WTC11 (cell line): ENCODE data around the gene KLHL29. TPM values are rescaled to one million over a fixed set of nuclear protein-coding genes. Genes with fewer than 3 reads are reported as not detected.

ENCODE experiments used
- ATAC-seq: fragments of 200-7000 bp; cut with Tn5 transposase; 2 replicates; pipeline ENCODE4 v1.10.0; 2021; ENCODE audit warnings: mild to moderate bottlenecking, moderate library complexity
- CTCF ChIA-PET: fragments of 300-600 bp; sonication (Branson Sonifier 250); formaldehyde crosslinking; loops from one replicate; lab custom pipeline; 2021; ENCODE audit warnings: antibody characterized with exemption; lab: Charles Lee
- POLR2A ChIA-PET: fragments of 350-600 bp; sonication (Branson Sonifier 250); formaldehyde crosslinking; loops from one replicate; lab custom pipeline; 2021; ENCODE audit warnings: antibody characterized with exemption; lab: Charles Lee
- DNase-seq: peaks from one replicate; pipeline ENCODE4 v3.0.0; 2021; ENCODE audit warnings: low spot score
- H3K27ac Mint-ChIP-seq: 2 replicates; pipeline ENCODE4 v1.8.0; 2021; ENCODE audit warnings: mixed read lengths
- H3K27me3 Mint-ChIP-seq: 2 replicates; pipeline ENCODE4 v1.8.0; 2021; ENCODE audit warnings: low read depth, mild to moderate bottlenecking, moderate library complexity, mixed read lengths
- H3K36me3 Mint-ChIP-seq: 2 replicates; pipeline ENCODE4 v1.8.0; 2021; ENCODE audit warnings: mixed read lengths
- H3K4me1 Mint-ChIP-seq: 2 replicates; pipeline ENCODE4 v1.8.0; 2022; ENCODE audit warnings: mixed read lengths
- H3K4me3 Mint-ChIP-seq: 2 replicates; pipeline ENCODE4 v1.8.0; 2021; ENCODE audit warnings: mild to moderate bottlenecking, moderate library complexity, mixed read lengths
- H3K9me3 Mint-ChIP-seq: 2 replicates; pipeline ENCODE4 v1.8.0; 2021; ENCODE audit warnings: mixed read lengths
- FOXJ3 ChIP-seq: sonication (generic); formaldehyde crosslinking; IDR thresholded peaks from 2 replicates; pipeline ENCODE4 v1.9.0; 2021; ENCODE audit warnings: missing genetic modification reagents, mild to moderate bottlenecking, borderline replicate concordance
- FOXK1 ChIP-seq: sonication (generic); formaldehyde crosslinking; IDR thresholded peaks from 2 replicates; pipeline ENCODE4 v1.8.0; 2022; ENCODE audit warnings: mild to moderate bottlenecking, moderate library complexity, missing genetic modification reagents
- GABPB1 ChIP-seq: sonication (generic); formaldehyde crosslinking; IDR thresholded peaks from 2 replicates; pipeline ENCODE4 v1.8.1; 2023; ENCODE audit warnings: mild to moderate bottlenecking, missing genetic modification reagents
- GRHL2 ChIP-seq: fragments of 250-450 bp; sonication (Bioruptor Pico); IDR thresholded peaks from 2 replicates; pipeline ENCODE4 v1.8.0; 2022; ENCODE audit warnings: mild to moderate bottlenecking, moderate library complexity; ENCODE audit not compliant: insufficient replicate concordance, severe bottlenecking
- MXD4 ChIP-seq: fragments of 250-450 bp; sonication (Bioruptor Pico); IDR thresholded peaks from 2 replicates; pipeline ENCODE4 v1.8.0; 2021; ENCODE audit warnings: mild to moderate bottlenecking, moderate library complexity, borderline replicate concordance
- NFE2L1 ChIP-seq: sonication (generic); formaldehyde crosslinking; IDR thresholded peaks from 2 replicates; pipeline ENCODE4 v1.8.1; 2023; ENCODE audit warnings: missing genetic modification reagents
- NR2C2 ChIP-seq: sonication (generic); formaldehyde crosslinking; IDR thresholded peaks from 2 replicates; pipeline ENCODE4 v1.8.0; 2022; ENCODE audit warnings: mild to moderate bottlenecking, missing genetic modification reagents
- OVOL2 ChIP-seq: fragments of 250-450 bp; sonication (Bioruptor Pico); IDR thresholded peaks from 2 replicates; pipeline ENCODE4 v1.9.0; 2021; ENCODE audit warnings: mild to moderate bottlenecking, borderline replicate concordance
- RELA ChIP-seq: sonication (generic); formaldehyde crosslinking; IDR thresholded peaks from 2 replicates; pipeline ENCODE4 v1.8.1; 2022; ENCODE audit warnings: missing genetic modification reagents, mild to moderate bottlenecking, borderline replicate concordance
- TCF7 ChIP-seq: sonication (generic); formaldehyde crosslinking; IDR thresholded peaks from 2 replicates; pipeline ENCODE4 v1.8.0; 2022; ENCODE audit warnings: mild to moderate bottlenecking, low read depth, missing genetic modification reagents, moderate library complexity
- TEAD1 ChIP-seq: sonication (generic); formaldehyde crosslinking; IDR thresholded peaks from 2 replicates; pipeline ENCODE4 v1.8.0; 2022; ENCODE audit warnings: mild to moderate bottlenecking, missing genetic modification reagents
- ZNF416 ChIP-seq: fragments of 250-450 bp; sonication (Bioruptor Pico); IDR thresholded peaks from 2 replicates; pipeline ENCODE4 v1.9.0; 2021; ENCODE audit warnings: mild to moderate bottlenecking, inconsistent platforms
- ZNF423 ChIP-seq: fragments of 250-450 bp; sonication (Bioruptor Pico); IDR thresholded peaks from 2 replicates; pipeline ENCODE4 v2.1.2; 2022; ENCODE audit warnings: mild to moderate bottlenecking, moderate library complexity
- ZNF671 ChIP-seq: fragments of 250-450 bp; sonication (Bioruptor Pico); IDR thresholded peaks from 2 replicates; pipeline ENCODE4 v1.8.0; 2021; ENCODE audit warnings: mild to moderate bottlenecking
- total RNA-seq: library from RNA; stranded (reverse); gene quantifications from 3 replicates; pipeline ENCODE4 v1.2.3, GENCODE V29; 2021
- TF ChIP-seq, protein P1 (sequence below): sonication (generic); formaldehyde crosslinking; IDR thresholded peaks from 2 replicates; pipeline ENCODE4 v1.8.0; 2022; ENCODE audit warnings: mild to moderate bottlenecking, missing genetic modification reagents
- TF ChIP-seq, protein P2 (sequence below): sonication (generic); formaldehyde crosslinking; conservative IDR thresholded peaks from 2 replicates; pipeline ENCODE4 v1.8.1; 2022; ENCODE audit warnings: mild to moderate bottlenecking, missing genetic modification reagents
- TF ChIP-seq, protein P3 (sequence below): sonication (generic); formaldehyde crosslinking; IDR thresholded peaks from 2 replicates; pipeline ENCODE4 v1.8.0; 2022; ENCODE audit warnings: mild to moderate bottlenecking, missing genetic modification reagents
- TF ChIP-seq, protein P4 (sequence below): sonication (generic); formaldehyde crosslinking; IDR thresholded peaks from 2 replicates; pipeline ENCODE4 v1.8.0; 2023; ENCODE audit warnings: mild to moderate bottlenecking, missing genetic modification reagents
- TF ChIP-seq, protein P5 (sequence below): sonication (generic); formaldehyde crosslinking; IDR thresholded peaks from 2 replicates; pipeline ENCODE4 v1.8.1; 2023; ENCODE audit warnings: mild to moderate bottlenecking, missing genetic modification reagents, borderline replicate concordance
- TF ChIP-seq, protein P6 (sequence below): sonication (generic); formaldehyde crosslinking; IDR thresholded peaks from 2 replicates; pipeline ENCODE4 v1.8.1; 2023; ENCODE audit warnings: mild to moderate bottlenecking, missing genetic modification reagents, moderate library complexity
- TF ChIP-seq, protein P7 (sequence below): sonication (generic); formaldehyde crosslinking; IDR thresholded peaks from 2 replicates; pipeline ENCODE4 v1.8.1; 2022; ENCODE audit warnings: mild to moderate bottlenecking, moderate library complexity, missing genetic modification reagents
- TF ChIP-seq, protein P8 (sequence below): sonication (generic); formaldehyde crosslinking; IDR thresholded peaks from 2 replicates; pipeline ENCODE4 v1.8.0; 2022; ENCODE audit warnings: mild to moderate bottlenecking, missing genetic modification reagents
- TF ChIP-seq, protein P9 (sequence below): sonication (generic); formaldehyde crosslinking; IDR thresholded peaks from 2 replicates; pipeline ENCODE4 v1.8.0; 2022; ENCODE audit warnings: mild to moderate bottlenecking, missing genetic modification reagents

The KLHL29 gene
- total RNA-seq, 1 experiment from 2014 or later, result 7.1 TPM

DNA sequence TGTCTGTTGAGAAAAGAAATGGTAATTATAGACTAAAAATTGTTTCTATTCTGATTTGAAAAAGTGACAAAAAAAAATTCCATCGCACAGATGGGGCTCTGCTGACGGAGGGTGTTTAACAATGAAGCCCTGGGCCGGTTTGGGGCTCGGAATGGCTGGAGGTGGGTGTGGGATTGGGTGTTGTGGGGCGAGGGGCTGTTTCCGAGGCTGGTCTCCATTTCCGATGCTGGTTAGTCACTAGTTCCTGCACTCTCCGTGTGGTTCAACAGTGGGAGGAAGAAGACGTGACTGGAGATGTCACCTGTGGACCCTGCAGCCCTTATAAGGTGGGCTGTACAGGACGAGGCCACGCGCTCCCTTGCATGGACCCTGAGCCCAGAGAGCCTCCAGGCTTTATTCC is 143.2 kb downstream of the KLHL29 start:
- ATAC-seq (no peak), DNase-seq (no peak)
- POLR2A ChIA-PET, result no interaction called here
- no peaks in the 10 kb centered on the region for H3K9me3 Mint-ChIP-seq
- no peak overlapping the region for H3K27ac Mint-ChIP-seq
- H3K4me3 Mint-ChIP-seq, result no peak overlapping the region
- CTCF ChIA-PET, result no interaction called here
- no peaks in the 10 kb centered on the region for H3K36me3 Mint-ChIP-seq
- H3K4me1 Mint-ChIP-seq, result peaks cover 25% of the 10 kb centered on the region
- no peaks in the 10 kb centered on the region for H3K27me3 Mint-ChIP-seq
- TF ChIP-seq, protein P1, sequence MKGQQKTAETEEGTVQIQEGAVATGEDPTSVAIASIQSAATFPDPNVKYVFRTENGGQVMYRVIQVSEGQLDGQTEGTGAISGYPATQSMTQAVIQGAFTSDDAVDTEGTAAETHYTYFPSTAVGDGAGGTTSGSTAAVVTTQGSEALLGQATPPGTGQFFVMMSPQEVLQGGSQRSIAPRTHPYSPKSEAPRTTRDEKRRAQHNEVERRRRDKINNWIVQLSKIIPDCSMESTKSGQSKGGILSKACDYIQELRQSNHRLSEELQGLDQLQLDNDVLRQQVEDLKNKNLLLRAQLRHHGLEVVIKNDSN (CRISPR knock-in tag), result no peak
- TF ChIP-seq TEAD1 (CRISPR knock-in tag) (no peak), FOXK1 (no peak), ZNF671 (CRISPR knock-in tag) (no peak), GABPB1 (no peak), TCF7 (CRISPR knock-in tag) (no peak), FOXJ3 (CRISPR knock-in tag) (no peak), GRHL2 (CRISPR knock-in tag) (no peak), MXD4 (CRISPR knock-in tag) (no peak), ZNF416 (no peak)
- TF ChIP-seq, protein P2, sequence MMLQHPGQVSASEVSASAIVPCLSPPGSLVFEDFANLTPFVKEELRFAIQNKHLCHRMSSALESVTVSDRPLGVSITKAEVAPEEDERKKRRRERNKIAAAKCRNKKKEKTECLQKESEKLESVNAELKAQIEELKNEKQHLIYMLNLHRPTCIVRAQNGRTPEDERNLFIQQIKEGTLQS (CRISPR knock-in tag), result no peak
- TF ChIP-seq, protein P3, sequence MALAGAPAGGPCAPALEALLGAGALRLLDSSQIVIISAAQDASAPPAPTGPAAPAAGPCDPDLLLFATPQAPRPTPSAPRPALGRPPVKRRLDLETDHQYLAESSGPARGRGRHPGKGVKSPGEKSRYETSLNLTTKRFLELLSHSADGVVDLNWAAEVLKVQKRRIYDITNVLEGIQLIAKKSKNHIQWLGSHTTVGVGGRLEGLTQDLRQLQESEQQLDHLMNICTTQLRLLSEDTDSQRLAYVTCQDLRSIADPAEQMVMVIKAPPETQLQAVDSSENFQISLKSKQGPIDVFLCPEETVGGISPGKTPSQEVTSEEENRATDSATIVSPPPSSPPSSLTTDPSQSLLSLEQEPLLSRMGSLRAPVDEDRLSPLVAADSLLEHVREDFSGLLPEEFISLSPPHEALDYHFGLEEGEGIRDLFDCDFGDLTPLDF (CRISPR knock-in tag), result no peak
- TF ChIP-seq, all 79 proteins: peak for 0

DNA sequence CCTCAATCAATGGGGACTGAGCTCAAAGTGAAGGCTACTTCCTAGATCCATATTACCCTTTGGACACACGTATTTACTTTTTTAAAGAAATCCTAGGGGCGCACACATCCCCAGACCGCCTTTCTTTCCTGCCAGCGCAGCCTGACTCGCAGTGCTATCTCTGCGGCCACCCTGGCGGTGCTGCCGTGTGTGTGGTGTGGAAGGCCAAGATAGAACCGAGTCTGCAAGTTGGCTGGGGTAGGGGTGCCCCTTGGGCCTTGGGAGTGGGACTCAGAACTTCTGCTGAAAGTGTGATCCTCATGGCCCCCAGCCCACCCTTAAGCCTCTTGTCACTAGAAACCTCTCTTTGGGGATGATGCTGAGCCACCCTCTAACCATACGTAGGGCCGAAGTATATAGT is 143.7 kb downstream of the KLHL29 start:
- DNase-seq (no peak), ATAC-seq (no peak)
- CTCF ChIA-PET, result no interaction called here
- Mint-ChIP-seq H3K4me1 (peaks cover 26% of the 10 kb centered on the region), H3K27ac (no peak overlapping the region), H3K4me3 (no peak overlapping the region), H3K36me3 (no peaks in the 10 kb centered on the region), H3K9me3 (no peaks in the 10 kb centered on the region), H3K27me3 (no peaks in the 10 kb centered on the region)
- POLR2A ChIA-PET, result interaction anchor here (0.6 kb wide), 1 partner anchor 30 kb away, joined by 5 read pairs; no protein-coding TSS in a partner anchor
- TF ChIP-seq, protein P4, sequence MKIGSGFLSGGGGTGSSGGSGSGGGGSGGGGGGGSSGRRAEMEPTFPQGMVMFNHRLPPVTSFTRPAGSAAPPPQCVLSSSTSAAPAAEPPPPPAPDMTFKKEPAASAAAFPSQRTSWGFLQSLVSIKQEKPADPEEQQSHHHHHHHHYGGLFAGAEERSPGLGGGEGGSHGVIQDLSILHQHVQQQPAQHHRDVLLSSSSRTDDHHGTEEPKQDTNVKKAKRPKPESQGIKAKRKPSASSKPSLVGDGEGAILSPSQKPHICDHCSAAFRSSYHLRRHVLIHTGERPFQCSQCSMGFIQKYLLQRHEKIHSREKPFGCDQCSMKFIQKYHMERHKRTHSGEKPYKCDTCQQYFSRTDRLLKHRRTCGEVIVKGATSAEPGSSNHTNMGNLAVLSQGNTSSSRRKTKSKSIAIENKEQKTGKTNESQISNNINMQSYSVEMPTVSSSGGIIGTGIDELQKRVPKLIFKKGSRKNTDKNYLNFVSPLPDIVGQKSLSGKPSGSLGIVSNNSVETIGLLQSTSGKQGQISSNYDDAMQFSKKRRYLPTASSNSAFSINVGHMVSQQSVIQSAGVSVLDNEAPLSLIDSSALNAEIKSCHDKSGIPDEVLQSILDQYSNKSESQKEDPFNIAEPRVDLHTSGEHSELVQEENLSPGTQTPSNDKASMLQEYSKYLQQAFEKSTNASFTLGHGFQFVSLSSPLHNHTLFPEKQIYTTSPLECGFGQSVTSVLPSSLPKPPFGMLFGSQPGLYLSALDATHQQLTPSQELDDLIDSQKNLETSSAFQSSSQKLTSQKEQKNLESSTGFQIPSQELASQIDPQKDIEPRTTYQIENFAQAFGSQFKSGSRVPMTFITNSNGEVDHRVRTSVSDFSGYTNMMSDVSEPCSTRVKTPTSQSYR (CRISPR knock-in tag), result no peak
- TF ChIP-seq, protein P5, sequence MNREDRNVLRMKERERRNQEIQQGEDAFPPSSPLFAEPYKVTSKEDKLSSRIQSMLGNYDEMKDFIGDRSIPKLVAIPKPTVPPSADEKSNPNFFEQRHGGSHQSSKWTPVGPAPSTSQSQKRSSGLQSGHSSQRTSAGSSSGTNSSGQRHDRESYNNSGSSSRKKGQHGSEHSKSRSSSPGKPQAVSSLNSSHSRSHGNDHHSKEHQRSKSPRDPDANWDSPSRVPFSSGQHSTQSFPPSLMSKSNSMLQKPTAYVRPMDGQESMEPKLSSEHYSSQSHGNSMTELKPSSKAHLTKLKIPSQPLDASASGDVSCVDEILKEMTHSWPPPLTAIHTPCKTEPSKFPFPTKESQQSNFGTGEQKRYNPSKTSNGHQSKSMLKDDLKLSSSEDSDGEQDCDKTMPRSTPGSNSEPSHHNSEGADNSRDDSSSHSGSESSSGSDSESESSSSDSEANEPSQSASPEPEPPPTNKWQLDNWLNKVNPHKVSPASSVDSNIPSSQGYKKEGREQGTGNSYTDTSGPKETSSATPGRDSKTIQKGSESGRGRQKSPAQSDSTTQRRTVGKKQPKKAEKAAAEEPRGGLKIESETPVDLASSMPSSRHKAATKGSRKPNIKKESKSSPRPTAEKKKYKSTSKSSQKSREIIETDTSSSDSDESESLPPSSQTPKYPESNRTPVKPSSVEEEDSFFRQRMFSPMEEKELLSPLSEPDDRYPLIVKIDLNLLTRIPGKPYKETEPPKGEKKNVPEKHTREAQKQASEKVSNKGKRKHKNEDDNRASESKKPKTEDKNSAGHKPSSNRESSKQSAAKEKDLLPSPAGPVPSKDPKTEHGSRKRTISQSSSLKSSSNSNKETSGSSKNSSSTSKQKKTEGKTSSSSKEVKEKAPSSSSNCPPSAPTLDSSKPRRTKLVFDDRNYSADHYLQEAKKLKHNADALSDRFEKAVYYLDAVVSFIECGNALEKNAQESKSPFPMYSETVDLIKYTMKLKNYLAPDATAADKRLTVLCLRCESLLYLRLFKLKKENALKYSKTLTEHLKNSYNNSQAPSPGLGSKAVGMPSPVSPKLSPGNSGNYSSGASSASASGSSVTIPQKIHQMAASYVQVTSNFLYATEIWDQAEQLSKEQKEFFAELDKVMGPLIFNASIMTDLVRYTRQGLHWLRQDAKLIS (CRISPR knock-in tag), result no peak
- no peak for TF ChIP-seq NR2C2 (CRISPR knock-in tag)
- no peak for TF ChIP-seq OVOL2 (CRISPR knock-in tag)
- no peak for TF ChIP-seq ZNF423
- TF ChIP-seq, protein P6, sequence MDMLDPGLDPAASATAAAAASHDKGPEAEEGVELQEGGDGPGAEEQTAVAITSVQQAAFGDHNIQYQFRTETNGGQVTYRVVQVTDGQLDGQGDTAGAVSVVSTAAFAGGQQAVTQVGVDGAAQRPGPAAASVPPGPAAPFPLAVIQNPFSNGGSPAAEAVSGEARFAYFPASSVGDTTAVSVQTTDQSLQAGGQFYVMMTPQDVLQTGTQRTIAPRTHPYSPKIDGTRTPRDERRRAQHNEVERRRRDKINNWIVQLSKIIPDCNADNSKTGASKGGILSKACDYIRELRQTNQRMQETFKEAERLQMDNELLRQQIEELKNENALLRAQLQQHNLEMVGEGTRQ (CRISPR knock-in tag), result no peak
- TF ChIP-seq RELA (CRISPR knock-in tag), result no peak
- no peak for TF ChIP-seq NFE2L1 (CRISPR knock-in tag)
- TF ChIP-seq, protein P7, sequence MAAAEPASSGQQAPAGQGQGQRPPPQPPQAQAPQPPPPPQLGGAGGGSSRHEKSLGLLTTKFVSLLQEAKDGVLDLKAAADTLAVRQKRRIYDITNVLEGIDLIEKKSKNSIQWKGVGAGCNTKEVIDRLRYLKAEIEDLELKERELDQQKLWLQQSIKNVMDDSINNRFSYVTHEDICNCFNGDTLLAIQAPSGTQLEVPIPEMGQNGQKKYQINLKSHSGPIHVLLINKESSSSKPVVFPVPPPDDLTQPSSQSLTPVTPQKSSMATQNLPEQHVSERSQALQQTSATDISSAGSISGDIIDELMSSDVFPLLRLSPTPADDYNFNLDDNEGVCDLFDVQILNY (CRISPR knock-in tag), result no peak
- TF ChIP-seq, protein P8, sequence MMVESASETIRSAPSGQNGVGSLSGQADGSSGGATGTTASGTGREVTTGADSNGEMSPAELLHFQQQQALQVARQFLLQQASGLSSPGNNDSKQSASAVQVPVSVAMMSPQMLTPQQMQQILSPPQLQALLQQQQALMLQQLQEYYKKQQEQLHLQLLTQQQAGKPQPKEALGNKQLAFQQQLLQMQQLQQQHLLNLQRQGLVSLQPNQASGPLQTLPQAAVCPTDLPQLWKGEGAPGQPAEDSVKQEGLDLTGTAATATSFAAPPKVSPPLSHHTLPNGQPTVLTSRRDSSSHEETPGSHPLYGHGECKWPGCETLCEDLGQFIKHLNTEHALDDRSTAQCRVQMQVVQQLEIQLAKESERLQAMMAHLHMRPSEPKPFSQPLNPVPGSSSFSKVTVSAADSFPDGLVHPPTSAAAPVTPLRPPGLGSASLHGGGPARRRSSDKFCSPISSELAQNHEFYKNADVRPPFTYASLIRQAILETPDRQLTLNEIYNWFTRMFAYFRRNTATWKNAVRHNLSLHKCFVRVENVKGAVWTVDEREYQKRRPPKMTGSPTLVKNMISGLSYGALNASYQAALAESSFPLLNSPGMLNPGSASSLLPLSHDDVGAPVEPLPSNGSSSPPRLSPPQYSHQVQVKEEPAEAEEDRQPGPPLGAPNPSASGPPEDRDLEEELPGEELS (CRISPR knock-in tag), result no peak
- TF ChIP-seq, protein P9, sequence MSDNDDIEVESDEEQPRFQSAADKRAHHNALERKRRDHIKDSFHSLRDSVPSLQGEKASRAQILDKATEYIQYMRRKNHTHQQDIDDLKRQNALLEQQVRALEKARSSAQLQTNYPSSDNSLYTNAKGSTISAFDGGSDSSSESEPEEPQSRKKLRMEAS (CRISPR knock-in tag), result no peak
- TF ChIP-seq ZNF671 (CRISPR knock-in tag), result no peak
